Endometrial microvascular endothelial cells (primary cell): ENCODE results near the gene MLH1. TPM values are rescaled to one million over a fixed set of nuclear protein-coding genes. Genes with fewer than 3 reads are reported as not detected.

Experiments used
- in situ Hi-C: cut with HindIII; loops from 2 replicates; pipeline ENCODE4 v1.10.0; 2017; ENCODE audit warnings: low sequenced_read_pairs, low pct_unique_long_range_greater_than_20kb; ENCODE audit errors: inconsistent ontology term
- total RNA-seq: library from RNA; depleted of rRNA; stranded (reverse); fragments of >200 nt; gene quantifications from one replicate; pipeline ENCODE4 v1.2.3, GENCODE V29; 2015; ENCODE audit errors: inconsistent ontology term

MLH1 gene
- total RNA-seq, 1 donor from 2014 or later, result 36.3 TPM

DNA sequence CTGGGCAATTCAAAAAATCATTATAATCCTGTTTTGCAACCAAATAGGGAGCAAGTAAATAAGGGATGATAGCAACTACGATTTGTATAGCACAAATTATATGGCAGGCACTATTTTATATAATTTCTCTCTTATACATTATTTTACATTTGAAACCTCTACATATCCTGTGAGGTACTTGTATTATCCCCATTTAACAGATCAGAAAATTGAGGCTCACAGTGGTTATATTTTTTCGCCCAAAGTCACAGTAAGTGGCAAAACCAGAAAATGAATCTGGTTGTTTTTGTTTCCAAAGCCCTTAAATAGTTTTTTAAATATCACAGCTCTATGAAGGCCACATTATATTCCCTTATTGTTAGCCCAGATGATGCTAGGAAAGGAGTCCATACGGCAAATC, 74.3 kb downstream of the MLH1 start:
- in situ Hi-C loops, result no loop called here

DNA sequence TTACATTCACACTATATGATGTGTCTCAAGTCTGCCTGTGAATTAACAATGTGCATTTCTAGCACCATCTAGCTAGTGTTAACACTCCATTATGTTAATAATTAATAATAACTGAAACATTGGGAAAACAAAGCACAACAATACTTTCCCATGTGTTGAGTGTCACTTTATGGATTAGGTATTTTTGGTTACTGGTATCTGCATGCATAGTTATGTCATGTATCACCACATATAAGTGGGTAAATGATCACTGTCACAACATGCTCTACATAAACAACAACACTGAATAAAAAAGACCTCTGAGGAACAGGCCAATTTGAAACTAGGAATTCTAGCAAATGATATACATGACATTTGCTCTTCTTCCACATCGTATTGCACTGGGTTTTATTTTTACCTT, 74.7 kb downstream of the MLH1 start:
- in situ Hi-C loops, result no loop called here

DNA sequence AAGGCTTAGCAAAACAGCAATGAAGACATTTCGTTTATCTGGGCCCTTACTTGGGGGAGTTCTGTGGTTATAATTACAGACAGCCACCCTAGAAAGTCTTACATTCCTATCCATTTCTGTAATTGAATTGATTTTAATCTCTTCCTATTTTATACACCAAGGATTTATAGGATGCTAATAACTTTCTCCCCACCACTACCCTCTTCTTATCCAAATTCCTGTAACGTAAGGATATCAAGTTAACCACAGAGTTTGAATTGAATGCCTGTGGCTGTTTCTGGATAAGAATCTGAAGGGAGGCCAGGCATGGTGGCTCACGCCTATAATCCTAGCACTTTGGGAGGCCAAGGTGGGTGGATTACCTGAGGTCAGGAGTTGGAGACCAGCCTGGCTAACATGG, 78.6 kb downstream of the MLH1 start:
- in situ Hi-C loops, result no loop called here

DNA sequence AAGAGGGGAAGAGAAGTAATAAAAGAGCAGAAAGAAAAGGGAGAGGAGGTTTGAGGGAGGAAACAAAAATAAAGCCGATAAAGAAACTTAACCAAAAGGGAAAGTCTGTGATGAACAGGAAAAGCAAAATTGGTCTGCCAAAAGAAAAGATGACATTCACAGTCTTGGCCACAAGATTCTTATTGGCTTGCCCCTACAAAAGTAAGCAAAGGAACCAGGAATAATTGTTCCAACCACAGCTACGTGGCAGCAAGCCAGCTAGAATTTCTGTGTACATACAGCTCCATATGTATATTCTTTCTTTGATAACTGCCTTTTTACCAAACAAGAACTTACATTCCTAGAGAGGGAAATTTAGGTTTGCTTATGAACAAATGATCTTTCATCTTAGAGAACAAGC, 79.6 kb downstream of the MLH1 start:
- in situ Hi-C loops, result no loop called here

DNA sequence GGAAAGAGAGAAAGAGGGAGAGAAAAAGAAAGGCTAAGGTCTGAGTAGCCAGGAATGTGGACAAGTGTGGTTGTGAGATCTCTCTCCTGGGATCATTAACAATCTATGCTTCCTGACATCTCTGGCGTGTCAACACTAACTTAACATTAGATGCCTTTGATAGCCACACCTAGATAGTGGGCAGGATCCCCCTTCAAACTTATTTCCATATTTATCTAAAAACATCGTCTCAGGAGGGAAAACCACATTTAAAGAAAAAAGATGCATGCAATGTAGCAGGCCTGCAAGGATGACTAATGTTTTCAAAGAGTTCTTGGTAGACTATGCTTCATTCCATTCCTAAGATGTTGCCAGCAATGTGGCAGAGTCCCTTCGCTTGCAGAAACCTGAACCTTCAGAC, 80.9 kb downstream of the MLH1 start:
- in situ Hi-C loops, result no loop called here

DNA sequence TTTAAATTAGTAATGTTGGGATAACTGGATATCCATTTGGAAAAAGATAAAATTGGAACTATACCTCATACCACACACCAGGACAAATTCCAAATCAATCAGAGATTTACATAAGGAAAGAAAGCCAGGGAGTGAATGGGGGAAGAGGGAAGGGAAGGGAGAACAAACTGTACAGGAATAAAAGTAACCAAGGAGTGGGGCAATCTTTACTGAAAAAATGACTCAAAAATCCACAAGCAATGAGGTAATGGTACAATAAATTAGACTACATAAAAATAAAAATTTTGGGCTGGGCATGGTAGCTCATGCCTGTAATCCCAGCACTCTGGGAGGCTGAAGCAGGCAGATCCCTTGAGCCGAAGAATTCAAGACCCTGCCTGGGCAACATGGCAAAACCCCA, 82.6 kb downstream of the MLH1 start:
- in situ Hi-C loops, result no loop called here

DNA sequence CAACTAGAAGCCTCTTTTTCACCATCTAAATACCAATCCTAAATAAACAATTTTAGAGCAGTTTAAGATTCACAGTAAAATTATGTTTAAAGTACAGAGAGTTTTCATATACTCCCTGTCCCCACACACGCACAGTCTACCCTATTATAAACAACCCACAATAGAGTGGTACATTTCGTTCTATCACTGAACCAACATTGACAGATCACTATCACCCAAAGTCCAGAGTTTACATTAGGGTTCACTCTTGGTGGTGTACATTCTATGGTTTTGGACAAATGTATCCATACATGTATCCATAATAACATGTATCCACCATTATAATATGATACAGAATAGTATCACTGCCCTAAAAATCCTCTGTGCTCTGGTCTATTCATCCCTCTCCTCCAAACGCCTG, 89.0 kb downstream of the MLH1 start:
- in situ Hi-C loops, result no loop called here

DNA sequence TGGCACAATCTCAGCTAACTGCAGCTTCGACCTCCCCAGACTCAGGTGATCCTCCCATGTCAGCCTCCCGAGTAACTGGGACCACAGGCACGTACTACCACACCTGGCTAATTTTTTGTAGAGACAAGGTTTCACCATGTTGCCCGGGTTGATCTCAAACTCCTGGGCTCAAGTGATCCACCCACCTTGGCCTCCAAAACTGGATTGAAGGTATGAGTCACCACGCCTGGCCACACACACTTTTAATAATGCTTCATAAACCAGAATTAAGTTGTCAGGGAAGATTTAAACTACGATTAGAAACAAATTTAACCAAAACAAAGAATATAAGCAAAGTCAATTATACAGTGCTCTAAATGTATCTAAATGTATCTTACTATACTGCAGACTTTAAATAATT, 93.6 kb downstream of the MLH1 start:
- in situ Hi-C loops, result no loop called here

DNA sequence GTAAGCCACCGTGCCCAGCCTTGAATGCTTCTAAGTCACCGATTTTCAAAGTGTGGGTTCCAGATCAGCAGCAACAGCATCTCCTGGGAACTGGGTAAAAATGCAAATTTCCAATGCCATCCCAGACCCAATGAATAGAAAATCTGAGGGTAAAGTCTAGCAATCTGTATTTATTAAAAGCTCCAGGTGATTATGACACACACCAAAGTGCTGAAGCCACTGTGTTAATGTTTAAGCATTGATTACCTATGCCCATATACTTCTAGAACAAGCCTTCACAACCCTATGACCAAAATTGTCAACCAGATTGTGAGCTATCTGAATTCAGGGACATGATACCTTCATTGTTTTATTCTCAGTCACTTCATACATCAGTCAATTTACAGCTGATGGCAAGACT, 94.6 kb downstream of the MLH1 start:
- in situ Hi-C loops, result no loop called here

DNA sequence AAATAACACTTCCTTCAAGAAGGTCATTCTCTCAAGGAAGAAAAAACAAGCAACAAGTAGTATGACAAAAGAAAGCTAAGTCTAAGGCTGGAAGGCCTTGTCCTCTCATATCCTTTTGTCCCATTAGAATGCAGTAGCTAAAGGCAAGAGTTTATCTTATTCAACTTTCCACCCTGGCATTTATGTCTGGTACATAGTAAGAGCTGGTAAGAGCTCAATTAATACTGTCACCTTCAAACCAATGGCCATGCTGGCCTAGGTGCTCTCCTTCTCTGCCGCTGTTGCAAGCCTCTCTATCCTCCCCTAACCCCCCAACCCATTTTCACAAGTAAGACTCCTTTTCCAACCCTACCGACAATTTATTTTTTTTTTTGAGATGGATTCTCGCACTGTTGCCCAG, 99.2 kb downstream of the MLH1 start:
- in situ Hi-C loops, result no loop called here

DNA sequence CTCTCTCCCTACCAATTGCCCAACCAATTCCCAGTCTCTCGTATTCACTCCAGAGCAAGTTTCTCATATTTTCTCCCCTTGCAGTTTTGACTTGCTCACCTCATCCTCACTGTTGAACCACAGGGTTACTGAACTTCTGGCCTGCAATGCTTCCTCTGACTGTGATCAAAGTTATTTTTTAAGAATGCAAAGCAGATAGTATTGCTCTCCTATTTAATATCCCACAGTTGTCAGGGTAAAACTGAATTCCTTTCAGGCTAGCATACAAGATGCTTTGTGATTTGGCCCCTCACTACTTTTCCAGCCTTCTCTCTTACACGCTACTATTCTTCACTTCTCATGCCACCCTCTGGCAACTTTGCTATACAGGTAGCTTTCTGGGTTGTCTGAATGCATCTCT, 100.2 kb downstream of the MLH1 start:
- in situ Hi-C loops, result no loop called here

DNA sequence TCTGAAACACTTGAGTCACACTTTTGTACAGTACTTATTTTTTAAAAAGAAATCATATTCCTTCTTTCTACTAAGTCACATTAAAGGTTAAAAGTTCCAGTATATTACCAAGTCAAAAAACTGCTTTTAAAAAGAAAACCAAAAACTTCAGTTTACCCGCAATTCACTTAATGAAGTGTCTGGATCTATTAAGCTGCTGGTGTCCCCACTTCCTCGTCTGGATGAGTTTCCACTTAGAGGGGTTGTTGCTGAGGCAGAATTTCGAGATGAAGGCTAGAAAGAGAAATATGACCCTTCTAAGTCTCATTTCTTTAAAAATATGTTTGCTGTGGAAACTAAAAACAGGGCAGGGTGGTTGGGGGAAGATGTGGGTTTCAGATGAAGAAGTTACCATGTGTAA, 101.3 kb downstream of the MLH1 start:
- in situ Hi-C loops, result no loop called here

DNA sequence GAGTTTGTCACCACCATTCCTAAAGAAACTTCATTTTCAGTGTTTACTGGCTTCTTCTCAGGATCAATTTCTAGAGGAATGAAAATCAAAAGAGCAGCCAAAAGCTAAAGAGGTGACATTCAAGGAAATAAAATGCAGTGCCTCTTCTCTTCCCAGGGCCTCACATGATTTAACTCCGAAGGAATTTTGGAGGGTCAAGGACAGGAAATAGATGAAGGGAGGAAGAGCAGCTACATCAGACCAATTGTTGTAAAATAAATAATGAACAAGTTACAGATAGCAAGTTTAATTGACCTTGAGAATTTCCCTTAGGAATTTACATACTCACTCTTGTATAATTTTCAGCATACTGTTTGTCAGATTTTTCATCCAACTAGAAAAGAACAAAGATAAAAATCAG, 103.0 kb downstream of the MLH1 start:
- in situ Hi-C loops, result no loop called here

DNA sequence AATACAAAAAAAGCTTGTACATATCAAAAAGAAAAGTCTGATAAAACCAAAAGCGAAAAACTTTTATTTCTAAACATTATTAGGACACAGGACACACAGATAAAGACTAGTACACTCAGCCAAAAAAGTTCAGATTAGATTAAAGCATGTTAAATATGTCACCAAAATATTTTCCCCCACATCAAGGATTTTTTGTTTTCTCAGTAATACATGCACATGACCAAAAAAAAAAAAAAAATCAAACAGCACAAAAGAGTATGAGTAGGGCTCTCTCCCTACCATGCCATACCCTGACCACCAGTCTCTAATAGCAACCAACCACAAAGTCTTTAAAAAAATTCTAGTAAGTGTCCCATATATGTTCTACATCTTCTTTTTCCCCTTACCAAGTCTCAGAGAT, 103.7 kb downstream of the MLH1 start:
- in situ Hi-C loops, result no loop called here

DNA sequence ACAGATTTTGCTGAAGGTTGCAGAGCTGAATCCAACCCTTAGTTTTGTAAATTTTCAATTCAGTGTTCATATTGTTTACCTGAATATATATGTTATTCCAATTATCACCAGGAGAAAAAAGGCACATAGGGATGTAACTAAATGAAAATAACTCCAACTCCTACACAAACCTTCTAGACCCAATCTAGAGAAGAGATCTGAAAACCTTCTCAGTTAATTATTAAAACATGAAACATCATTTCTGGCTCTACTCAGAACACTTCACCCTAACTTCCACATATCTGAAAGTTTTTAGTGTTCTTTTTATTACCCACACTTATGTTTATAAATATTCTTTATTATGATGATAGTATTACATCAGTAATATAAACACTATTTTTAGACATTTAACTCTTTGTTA, 104.5 kb downstream of the MLH1 start:
- in situ Hi-C loops, result no loop called here

DNA sequence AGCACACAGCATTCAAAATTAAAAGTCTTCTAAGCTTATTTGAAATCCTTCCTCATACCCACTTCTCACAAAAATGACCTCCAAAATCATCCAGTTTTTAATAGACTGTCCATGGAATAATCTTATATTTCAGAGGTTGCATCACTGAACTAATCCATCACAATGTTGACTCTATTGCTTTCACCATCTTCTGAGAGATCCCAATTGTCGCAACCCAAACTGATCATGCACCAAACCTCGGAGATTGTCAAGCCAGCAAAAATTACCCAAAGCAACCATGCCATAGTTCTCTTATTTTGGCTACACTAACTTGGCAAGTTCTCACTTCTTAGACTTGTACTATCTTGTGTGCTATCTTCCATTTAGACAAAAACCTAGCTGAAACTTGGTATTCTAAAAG, 105.6 kb downstream of the MLH1 start:
- in situ Hi-C loops, result no loop called here

DNA sequence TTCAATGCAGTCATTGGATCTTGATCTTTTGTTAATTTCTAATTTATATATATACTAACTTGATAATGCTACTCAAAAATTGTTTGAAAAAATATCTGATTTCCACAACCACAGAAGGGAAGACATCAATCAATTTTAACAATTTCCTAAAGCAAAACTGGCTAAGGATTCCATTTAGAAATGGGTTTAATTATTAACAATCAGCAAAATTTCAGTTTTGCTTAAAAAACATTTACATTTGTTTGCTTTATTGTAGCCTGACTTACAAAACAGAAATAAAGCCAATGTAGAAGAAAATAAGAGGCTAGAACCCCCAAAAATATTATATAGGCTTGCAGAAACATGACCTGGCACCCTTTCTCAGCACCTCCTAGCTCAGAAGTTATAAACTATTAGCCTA, 106.2 kb downstream of the MLH1 start:
- in situ Hi-C loops, result no loop called here

DNA sequence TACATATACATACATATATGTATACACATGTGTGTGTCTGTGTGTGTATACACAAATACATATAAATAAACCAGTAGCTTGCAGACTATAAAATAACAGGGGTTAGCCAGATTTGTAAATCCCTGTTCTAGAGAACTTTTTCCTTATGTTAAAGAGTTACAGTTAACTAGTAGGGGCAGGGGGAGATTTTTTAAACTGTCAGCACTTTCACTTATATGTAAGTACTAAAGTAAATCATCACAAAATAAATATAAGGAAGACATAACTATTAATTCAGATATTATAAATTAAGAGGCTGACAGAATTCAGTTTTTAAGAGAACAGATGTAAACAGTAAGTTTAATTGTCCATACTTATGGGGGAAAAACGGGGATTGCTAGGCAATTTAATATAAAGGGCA, 107.1 kb downstream of the MLH1 start:
- in situ Hi-C loops, result no loop called here
